GM10847 (cell line): ENCODE results near the gene CBFB.

Experiments used
- POLR2A ChIP-seq: IDR thresholded peaks from 2 replicates; pipeline ENCODE4 v1.6.1; 2011; ENCODE audit not compliant: insufficient read length; ENCODE audit errors: extremely low read depth

Gene CBFB

GRCh38 chr16:67115639-67116038 lies 86.7 kb downstream of the CBFB start:
- no peak for TF ChIP-seq POLR2A

- no peak for TF ChIP-seq POLR2A
Measured at GRCh38 chr16:67116388-67117311, 87.7 kb downstream of the CBFB start.

- TF ChIP-seq POLR2A: no peak
Measured at GRCh38 chr16:67117716-67118115, 88.8 kb downstream of the CBFB start.

GRCh38 chr16:67120025-67120424 lies 91.1 kb downstream of the CBFB start:
- no peak for TF ChIP-seq POLR2A

GRCh38 chr16:67128417-67128816 lies 99.5 kb downstream of the CBFB start:
- no peak for TF ChIP-seq POLR2A

- no peak for TF ChIP-seq POLR2A
Measured at GRCh38 chr16:67128887-67129286, 99.9 kb downstream of the CBFB start.

- no peak for TF ChIP-seq POLR2A
Measured at GRCh38 chr16:67129422-67129821, 100.5 kb downstream of the CBFB start.

- TF ChIP-seq POLR2A: no peak
Measured at GRCh38 chr16:67137605-67138004, 108.7 kb downstream of the CBFB start.

GRCh38 chr16:67141391-67141790 lies 112.4 kb downstream of the CBFB start:
- no peak for TF ChIP-seq POLR2A

GRCh38 chr16:67142342-67142741 lies 113.4 kb downstream of the CBFB start:
- no peak for TF ChIP-seq POLR2A

- no peak for TF ChIP-seq POLR2A
Measured at GRCh38 chr16:67144943-67145342, 116.0 kb downstream of the CBFB start.

- no peak for TF ChIP-seq POLR2A
Measured at GRCh38 chr16:67145746-67146145, 116.8 kb downstream of the CBFB start.

- no peak for TF ChIP-seq POLR2A
Measured at GRCh38 chr16:67146523-67147357, 117.8 kb downstream of the CBFB start.

GRCh38 chr16:67147437-67148140 lies 118.6 kb downstream of the CBFB start:
- no peak for TF ChIP-seq POLR2A

GRCh38 chr16:67148221-67148620 lies 119.3 kb downstream of the CBFB start:
- TF ChIP-seq POLR2A: no peak

- TF ChIP-seq POLR2A: no peak
Measured at GRCh38 chr16:67148656-67149275, 119.8 kb downstream of the CBFB start.
